D721Med (cell line): ENCODE data around the gene ZNF846.
"Not testable (repeated sequence)": the region's sequence is repeated elsewhere in the genome, so short reads cannot be mapped to it uniquely, and the experiment has no call there.

Experiments used
- DNase-seq: peaks from one replicate; pipeline ENCODE4 v3.0.0; 2011; ENCODE audit warnings: low spot score; ENCODE audit not compliant: insufficient read length
- FAIRE-seq: peaks from 2 replicates; lab custom pipeline; 2011; peaks lifted over from hg19 to GRCh38; lab: Jason Lieb, UNC
- TF ChIP-seq, protein P1 (sequence below): IDR thresholded peaks from 2 replicates; pipeline ENCODE4 v1.5.1; 2012; ENCODE audit warnings: mild to moderate bottlenecking, control low read depth; ENCODE audit not compliant: insufficient read depth; ENCODE audit errors: missing control alignments

ZNF846 gene

GRCh38 chr19:9727644-9728043 lies 40.9 kb downstream of the ZNF846 start:
- FAIRE-seq: no peak
- no peak for DNase-seq
- TF ChIP-seq, protein P1, sequence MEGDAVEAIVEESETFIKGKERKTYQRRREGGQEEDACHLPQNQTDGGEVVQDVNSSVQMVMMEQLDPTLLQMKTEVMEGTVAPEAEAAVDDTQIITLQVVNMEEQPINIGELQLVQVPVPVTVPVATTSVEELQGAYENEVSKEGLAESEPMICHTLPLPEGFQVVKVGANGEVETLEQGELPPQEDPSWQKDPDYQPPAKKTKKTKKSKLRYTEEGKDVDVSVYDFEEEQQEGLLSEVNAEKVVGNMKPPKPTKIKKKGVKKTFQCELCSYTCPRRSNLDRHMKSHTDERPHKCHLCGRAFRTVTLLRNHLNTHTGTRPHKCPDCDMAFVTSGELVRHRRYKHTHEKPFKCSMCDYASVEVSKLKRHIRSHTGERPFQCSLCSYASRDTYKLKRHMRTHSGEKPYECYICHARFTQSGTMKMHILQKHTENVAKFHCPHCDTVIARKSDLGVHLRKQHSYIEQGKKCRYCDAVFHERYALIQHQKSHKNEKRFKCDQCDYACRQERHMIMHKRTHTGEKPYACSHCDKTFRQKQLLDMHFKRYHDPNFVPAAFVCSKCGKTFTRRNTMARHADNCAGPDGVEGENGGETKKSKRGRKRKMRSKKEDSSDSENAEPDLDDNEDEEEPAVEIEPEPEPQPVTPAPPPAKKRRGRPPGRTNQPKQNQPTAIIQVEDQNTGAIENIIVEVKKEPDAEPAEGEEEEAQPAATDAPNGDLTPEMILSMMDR: no peak

DNA sequence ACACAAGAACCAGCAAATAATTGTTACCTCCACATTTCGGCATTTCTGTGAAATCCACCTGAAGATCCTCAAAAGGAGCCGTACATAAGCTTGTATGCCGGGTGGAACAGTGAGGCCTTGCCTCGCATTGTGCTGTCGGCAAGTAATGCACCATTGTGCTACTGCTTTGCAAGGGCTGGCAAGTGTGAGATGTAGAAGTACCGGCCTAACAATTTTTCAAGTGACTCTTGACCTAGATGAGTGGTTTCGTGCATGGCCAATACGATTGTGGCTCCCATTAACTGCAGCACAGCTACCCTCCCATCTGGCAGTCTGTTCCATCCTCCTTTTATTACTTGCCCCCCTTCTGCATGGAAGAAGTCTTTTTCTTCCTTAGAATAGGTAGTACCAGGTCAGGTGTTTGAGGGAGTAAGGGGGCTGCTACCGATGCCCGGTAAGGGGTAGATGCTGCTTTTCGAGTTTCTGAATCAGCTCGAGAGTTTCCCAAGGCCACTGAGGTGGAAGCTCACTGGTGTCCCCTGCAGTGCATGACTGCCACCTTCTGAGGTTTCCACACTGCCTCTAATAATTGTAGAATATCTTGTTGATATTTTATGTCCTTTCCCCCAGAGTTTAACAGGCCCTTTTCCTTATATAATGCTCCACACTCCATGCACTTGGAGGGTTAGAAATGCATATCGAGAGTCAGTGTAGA lies 42.9 kb downstream of the ZNF846 start:
- not testable (repeated sequence) for FAIRE-seq, DNase-seq

GRCh38 chr19:9724157-9724556 lies 44.4 kb downstream of the ZNF846 start:
- TF ChIP-seq, protein P1: no peak
- no peak for DNase-seq
- FAIRE-seq: no peak

- peak; percentile 93 for FAIRE-seq
- TF ChIP-seq, protein P1: no peak
- DNase-seq: peak; percentile 35
These were observed 46.7 kb downstream of the ZNF846 start for GRCh38 chr19:9721861-9722260.

- TF ChIP-seq, protein P1: no peak
- FAIRE-seq (no peak), DNase-seq (no peak)
These were observed 48.0 kb downstream of the ZNF846 start for GRCh38 chr19:9720541-9720940.

DNA sequence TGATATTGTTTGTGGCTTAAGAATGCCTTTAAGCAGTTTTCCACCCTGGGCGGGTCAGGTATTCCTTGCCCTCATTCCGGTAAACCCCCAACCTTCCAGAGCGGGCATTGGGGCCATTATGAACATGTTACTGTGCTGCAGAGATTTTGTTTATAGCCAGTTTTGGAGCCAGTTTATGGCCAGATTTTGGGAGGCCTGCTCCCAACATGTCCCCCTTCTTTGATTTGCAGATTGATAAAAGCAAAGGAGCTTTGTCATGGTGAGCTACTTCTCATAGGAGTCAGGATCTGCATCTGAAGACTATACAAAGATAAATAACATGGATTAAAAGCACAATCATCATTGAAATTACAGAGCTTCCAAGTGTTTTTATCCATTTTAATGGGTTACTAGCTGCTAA lies 56.7 kb downstream of the ZNF846 start:
- no peak for FAIRE-seq
- no peak for DNase-seq
- TF ChIP-seq, protein P1: no peak

DNA sequence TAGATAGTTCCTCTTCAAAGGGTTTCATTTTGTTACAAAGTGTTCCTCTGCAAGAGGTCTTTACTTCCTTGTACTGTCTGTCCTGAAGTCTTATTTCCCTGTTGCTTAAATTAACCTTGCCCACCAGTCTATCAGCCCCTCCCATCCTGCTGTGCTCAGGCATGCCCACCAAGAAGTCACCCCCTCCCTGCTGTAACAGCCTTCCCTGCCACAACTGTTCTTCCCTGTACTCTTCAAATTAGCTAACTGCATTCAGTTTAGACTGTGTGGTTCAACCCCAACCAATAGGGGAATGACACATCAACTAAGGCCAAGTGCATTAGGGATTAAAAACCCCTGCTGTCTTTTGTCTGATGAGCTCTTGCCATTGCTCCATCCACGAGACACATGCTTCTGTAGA lies 59.2 kb downstream of the ZNF846 start:
- FAIRE-seq (no peak), DNase-seq (no peak)
- TF ChIP-seq, protein P1: no peak

GRCh38 chr19:9705836-9706235 lies 62.7 kb downstream of the ZNF846 start:
- TF ChIP-seq, protein P1: no peak
- DNase-seq (no peak), FAIRE-seq (no peak)
